Measurements from ENCODE around the gene CNR2.

GRCh38 chr1:23914921-23915320 lies 1.8 kb upstream of the CNR2 start:
- TF ChIP-seq CTCF (tag by site-specific recombination; IDR thresholded peaks at IDR 0.05) (no peak), ZBTB1 (tag by site-specific recombination; IDR thresholded peaks at IDR 0.05) (no peak), ZBTB48 (tag by site-specific recombination; IDR thresholded peaks at IDR 0.05) (no peak), GLIS2 (tag by site-specific recombination; IDR thresholded peaks at IDR 0.05) (no peak), ZNF24 (tag by site-specific recombination; IDR thresholded peaks at IDR 0.05) (no peak), ZNF121 (tag by site-specific recombination; IDR thresholded peaks at IDR 0.05) (no peak), ZNF114 (tag by site-specific recombination; IDR thresholded peaks at IDR 0.05) (no peak), SP2 (tag by site-specific recombination; IDR thresholded peaks at IDR 0.05) (no peak), PRDM4 (tag by site-specific recombination; IDR thresholded peaks at IDR 0.05) (no peak), REST (tag by site-specific recombination; IDR thresholded peaks at IDR 0.05) (no peak), ZNF184 (tag by site-specific recombination; IDR thresholded peaks at IDR 0.05) (no peak), ZFP3 (tag by site-specific recombination; IDR thresholded peaks at IDR 0.05; ENCODE audit: low read depth) (no peak), ZNF362 (tag by site-specific recombination; IDR thresholded peaks at IDR 0.05) (no peak)

Measured in HEK293 (cell line).